ENCODE measurements around the gene BRD1.

Gene BRD1

DNA sequence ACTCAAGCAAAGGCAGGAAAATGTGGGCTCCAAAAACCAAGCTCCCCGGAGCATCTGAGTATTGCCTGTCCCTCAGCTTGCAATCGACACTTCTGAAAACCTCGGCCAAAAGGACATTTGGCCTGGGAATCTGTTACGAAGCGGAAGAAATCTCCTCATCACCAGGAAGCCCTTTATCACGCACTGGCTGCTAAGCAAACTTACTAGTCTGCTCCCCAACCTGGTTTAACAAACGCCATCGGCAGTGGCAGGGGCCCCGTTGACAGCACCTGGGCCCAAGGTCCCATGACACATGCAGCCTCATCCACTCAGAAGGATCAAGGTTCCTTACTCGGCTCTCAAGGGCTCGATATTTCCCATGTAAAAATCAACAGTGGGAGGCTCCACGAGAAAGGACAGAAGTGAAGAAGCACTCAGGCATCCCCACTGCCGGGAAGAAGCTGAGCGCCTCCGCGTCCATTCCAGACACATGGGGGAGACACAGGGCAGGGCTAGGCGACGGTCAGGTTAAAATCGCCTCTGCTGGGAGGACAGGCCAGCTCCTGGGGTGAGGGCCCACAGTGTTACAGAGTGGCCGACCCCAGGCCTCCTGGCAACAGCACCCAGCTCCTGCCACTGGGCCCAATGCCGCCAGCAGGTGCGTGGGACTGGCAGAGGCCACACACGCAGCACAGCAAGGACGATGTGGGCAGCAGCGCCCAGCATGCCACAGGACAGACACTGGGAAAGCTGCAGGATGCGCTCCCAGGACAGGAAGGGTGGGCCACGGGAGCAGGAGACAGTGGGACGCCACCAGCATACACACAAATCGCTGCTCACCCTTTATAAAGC, 27.1 kb downstream of the BRD1 start:
- no peak for DNase-seq

GRCh38 chr22:49799431-49800075, 28.1 kb downstream of the BRD1 start:
- no peak for DNase-seq

GRCh38 chr22:49798486-49799151, 29.1 kb downstream of the BRD1 start:
- DNase-seq = no peak

GRCh38 chr22:49797706-49798105, 30.0 kb downstream of the BRD1 start:
- no peak for DNase-seq

GRCh38 chr22:49796596-49797270, 30.9 kb downstream of the BRD1 start:
- DNase-seq = no peak

DNA sequence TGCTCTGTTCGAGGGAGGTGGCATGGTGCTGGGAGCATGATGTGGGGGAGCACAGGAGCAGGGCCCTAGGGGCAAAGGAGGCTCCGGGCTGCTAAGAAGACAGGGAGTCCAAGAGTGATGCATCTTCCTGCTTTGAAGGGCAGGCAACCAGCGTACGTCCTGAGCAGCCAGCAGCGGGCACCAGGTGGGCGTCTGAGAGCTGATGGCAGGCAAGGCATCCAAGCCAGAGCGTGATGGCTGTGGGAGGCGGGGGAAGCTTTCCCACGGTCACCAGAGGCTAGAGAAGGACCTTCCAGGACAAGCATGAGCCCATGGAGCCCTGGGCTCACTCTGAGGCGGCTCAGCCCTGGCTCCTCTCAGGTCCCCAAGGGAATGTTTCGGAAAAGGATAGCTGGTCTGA, 32.2 kb downstream of the BRD1 start:
- DNase-seq = no peak

GRCh38 chr22:49793871-49794270, 33.8 kb downstream of the BRD1 start:
- DNase-seq = no peak

DNA sequence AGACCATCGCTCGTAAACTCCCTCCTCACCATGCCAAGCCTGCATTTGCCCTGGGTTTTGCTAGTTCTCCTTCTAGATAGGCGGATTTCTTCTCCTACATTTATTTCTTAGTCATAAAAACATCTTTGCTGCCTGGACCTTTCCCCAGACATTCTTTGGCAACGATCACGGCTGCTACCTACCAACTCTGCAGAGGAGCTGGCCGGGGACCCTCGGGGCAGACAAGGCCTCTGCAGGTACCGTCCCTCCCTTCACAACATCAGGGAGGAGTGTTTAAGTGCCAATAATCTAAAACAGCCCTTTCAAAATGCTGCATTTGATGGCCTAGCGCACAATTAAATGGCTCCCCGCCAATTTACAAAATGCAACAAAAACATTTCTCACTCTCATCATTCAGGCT, 34.4 kb downstream of the BRD1 start:
- no peak for DNase-seq

DNA sequence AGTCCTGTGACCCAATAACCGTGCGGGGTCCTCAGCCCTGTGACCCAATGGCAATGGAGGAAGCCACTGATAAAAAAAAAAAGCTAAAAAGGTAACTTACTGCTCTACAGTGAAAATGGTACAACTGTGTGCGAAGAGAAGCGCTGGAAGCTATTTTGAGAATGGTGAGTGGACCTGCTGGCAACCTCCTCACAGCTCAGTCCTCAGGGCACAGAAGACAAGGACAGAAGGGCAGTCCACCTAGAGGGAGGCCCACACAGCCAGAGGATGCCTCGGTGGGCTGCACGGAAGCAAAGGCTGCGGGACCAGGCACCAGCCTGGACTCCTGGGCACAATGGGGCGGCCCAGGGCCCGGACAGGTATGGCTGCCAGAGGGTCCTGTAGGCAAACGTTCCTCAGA, 35.6 kb downstream of the BRD1 start:
- no peak for DNase-seq

GRCh38 chr22:49791682-49792081, 36.0 kb downstream of the BRD1 start:
- no peak for DNase-seq

- DNase-seq = no peak
These were observed 36.8 kb downstream of the BRD1 start for GRCh38 chr22:49790912-49791311.

GRCh38 chr22:49789289-49790141, 38.2 kb downstream of the BRD1 start:
- DNase-seq = peak; percentile 68

DNA sequence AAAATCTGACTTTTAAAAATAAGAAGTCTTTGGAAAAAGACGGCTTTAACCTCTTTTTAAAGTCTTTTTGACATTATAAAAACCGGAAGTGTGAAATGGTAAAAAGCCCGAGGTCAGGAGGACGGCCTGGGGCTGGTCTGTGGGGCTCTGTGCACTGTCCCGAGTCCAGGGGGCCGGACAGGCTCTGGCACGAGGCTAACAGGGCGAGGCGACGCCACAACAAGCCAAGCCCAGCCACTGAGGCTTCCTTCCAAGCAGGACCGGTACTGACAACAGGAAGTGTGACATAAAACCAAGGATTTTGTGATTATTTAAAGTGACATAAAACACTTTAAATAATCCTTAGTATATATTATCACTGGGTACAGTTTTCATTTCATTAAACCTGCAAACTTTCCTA, 39.2 kb downstream of the BRD1 start:
- DNase-seq = peak; percentile 28

GRCh38 chr22:49787861-49788260, 39.8 kb downstream of the BRD1 start:
- no peak for DNase-seq

DNA sequence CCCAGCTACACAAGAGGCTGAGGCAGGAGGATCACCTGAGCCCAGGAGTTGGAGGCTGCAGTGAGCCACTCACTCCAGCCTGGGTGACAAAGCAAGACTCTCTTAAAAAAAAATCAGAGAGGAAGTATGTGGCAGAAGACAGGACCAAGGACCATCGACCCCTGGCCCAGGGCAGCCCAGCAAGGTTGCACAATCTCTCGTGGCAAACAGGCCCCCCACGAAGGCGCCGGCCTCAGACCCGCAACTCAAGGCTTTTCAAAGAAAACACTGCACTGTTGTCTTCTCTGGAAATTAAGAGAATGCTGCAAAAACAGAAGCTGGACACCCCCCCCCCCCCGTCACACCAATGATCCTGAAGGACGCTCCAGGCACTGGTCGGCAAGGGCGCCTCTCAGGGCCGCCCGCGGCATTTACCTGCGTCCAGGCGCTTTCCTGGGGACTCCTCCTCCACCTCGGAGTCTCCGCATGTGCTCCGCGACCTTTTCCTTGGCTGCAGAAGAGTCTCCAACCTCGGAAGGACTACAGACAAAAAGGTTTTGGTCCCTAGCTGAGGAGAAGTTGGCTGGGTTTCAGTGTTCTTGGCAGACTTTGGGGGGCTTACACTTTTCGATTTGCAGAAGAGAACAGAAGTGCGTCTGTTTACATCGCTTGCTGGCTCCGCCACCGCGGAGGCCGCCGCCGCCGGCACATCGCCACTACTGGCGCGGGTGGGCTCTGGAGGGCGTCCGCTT, 40.5 kb downstream of the BRD1 start:
- no peak for DNase-seq

DNA sequence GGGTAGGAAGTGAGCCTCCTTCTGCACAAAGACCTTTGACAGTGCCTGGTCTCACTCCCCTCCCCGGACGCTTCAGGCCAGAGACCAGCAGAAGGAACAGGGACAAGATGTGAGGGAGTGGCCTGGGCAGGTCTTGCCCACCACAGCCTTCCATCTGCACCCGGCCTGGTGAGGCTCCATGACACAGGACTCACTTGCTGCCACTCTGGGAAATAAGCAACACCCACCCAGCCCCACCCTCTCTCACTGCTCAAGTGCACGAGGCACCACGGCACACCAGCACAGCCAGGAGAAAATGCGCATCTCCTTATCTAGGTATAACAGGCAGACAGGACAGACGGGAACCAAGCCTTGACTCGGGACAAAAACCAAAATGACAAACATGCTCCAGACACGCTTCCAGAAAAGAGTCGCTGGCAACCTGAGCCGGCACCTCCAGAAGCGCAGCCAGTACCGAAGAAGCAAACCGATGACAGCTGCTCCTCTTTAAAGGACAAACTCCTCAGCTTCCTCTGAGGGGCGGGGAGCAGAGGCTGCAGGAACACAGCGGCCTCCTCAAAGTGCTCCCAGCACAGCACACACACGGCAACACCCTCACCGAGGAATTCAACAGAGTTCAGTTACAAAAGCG, 41.7 kb downstream of the BRD1 start:
- DNase-seq = no peak

- no peak for DNase-seq
These were observed 42.6 kb downstream of the BRD1 start for GRCh38 chr22:49785046-49785521.

- DNase-seq = no peak
These were observed 43.1 kb downstream of the BRD1 start for GRCh38 chr22:49784630-49784971.

- no peak for DNase-seq
These were observed 43.6 kb downstream of the BRD1 start for GRCh38 chr22:49783926-49784629.

DNA sequence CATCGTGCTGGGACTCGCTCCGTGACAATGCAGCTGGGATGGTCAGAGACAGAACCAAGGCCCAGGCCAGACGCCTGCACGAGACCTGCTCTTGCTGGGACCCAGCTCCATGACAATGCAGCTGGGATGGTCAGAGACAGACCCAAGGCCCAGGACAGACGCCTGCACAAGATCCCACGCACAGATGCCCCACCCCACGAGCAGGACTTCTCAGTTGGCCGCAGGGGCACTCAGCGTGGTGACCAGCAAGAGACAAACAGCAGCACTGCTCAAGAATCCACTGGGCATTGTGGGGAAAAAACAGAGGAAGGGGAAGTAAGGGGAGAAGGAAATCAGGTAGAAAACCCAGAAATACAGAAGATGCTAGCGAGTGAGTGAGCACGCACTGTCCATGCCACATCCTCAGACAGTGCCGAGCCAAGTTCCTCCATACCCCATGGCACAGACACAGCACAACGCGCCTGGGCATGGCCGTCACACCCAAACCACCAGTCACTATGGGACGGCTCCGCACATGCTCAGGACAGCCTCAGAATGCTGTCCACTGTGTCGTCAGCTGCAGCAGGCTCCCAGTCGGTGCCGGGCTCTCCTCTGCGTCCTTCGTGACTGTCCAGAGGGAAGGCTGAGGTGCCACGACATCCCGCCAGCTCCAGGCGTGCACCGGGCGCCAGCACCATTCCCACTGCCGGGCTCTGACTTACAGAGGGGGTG, 44.5 kb downstream of the BRD1 start:
- DNase-seq = no peak

Data from CD4-positive, alpha-beta T cell treated with Interleukin-17A for 4 hours (primary cell).